IMR-90 (cell line): ENCODE measurements around the gene LRRC9.

Source experiments
- BHLHE40 ChIP-seq: fragments of 150-350 bp; IDR thresholded peaks from 2 replicates; pipeline ENCODE4 v1.6.1; 2016; ENCODE audit warnings: mild to moderate bottlenecking, low read depth, low read length
- CEBPB ChIP-seq: IDR thresholded peaks from 2 replicates; pipeline ENCODE4 v1.6.1; 2012; ENCODE audit warnings: low read depth, low read length, improper control_type of control experiment
- CTCF ChIP-seq: conservative IDR thresholded peaks from 2 replicates; pipeline ENCODE4 v1.5.1; 2012; ENCODE audit warnings: mild to moderate bottlenecking, low read depth, low read length, improper control_type of control experiment
- FOS ChIP-seq: fragments of 150-350 bp; IDR thresholded peaks from 2 replicates; pipeline ENCODE4 v1.6.1; 2016; ENCODE audit warnings: low read depth, low read length
- MAZ ChIP-seq: IDR thresholded peaks from 2 replicates; pipeline ENCODE4 v1.6.1; 2012; ENCODE audit warnings: low read depth, mild to moderate bottlenecking, low read length, improper control_type of control experiment, moderate library complexity, borderline replicate concordance
- MXI1 ChIP-seq: IDR thresholded peaks from 2 replicates; pipeline ENCODE4 v1.6.1; 2012; ENCODE audit warnings: low read depth, mild to moderate bottlenecking, low read length, moderate library complexity, borderline replicate concordance
- NFE2L2 ChIP-seq: fragments of 150-350 bp; IDR thresholded peaks from 2 replicates; pipeline ENCODE4 v1.6.1; 2016; ENCODE audit warnings: low read depth, mild to moderate bottlenecking, low read length
- POLR2A ChIP-seq: IDR thresholded peaks from 2 replicates; pipeline ENCODE4 v1.6.1; 2012; ENCODE audit warnings: mild to moderate bottlenecking, low read depth, low read length
- RAD21 ChIP-seq: IDR thresholded peaks from 2 replicates; pipeline ENCODE4 v1.6.1; 2012; ENCODE audit warnings: low read length, improper control_type of control experiment
- RCOR1 ChIP-seq: IDR thresholded peaks from 2 replicates; pipeline ENCODE4 v1.6.1; 2012; ENCODE audit warnings: mild to moderate bottlenecking, low read length, improper control_type of control experiment; ENCODE audit not compliant: insufficient replicate concordance
- RFX5 ChIP-seq: IDR thresholded peaks from 2 replicates; pipeline ENCODE4 v1.8.0; 2012; ENCODE audit warnings: low read depth, mild to moderate bottlenecking, low read length, moderate library complexity
- SMC3 ChIP-seq: fragments of 150-350 bp; IDR thresholded peaks from 2 replicates; pipeline ENCODE4 v1.6.1; 2016; ENCODE audit warnings: low read depth, mild to moderate bottlenecking, antibody characterized with exemption, low read length, moderate library complexity
- USF2 ChIP-seq: fragments of 150-350 bp; IDR thresholded peaks from 2 replicates; pipeline ENCODE4 v1.6.1; 2017; ENCODE audit warnings: mild to moderate bottlenecking, antibody characterized with exemption, low read length, low read depth

GRCh38 chr14:60085085-60085484 is 165.1 kb downstream of the LRRC9 start:
- TF ChIP-seq RAD21 (no peak), CTCF (no peak), POLR2A (no peak), RCOR1 (no peak), FOS (no peak), SMC3 (no peak), RFX5 (no peak), USF2 (no peak), BHLHE40 (no peak), MAZ (no peak), CEBPB (peak; percentile 65), NFE2L2 (no peak), MXI1 (no peak)
